Epithelial cell of esophagus (primary cell): ENCODE measurements around the gene DIS3L.
A peak's percentile ranks its signal among the peaks of the same experiment; 100 is the strongest.
"Not testable (repeated sequence)": the region's sequence is repeated elsewhere in the genome, so short reads cannot be mapped to it uniquely, and the experiment has no call there.

Source experiments
- DNase-seq: peaks from one replicate; pipeline ENCODE4 v3.0.0; 2010; ENCODE audit warnings: low read depth
- H3K4me3 ChIP-seq: 2 replicates; pipeline ENCODE4 v1.5.1; 2011; ENCODE audit warnings: mild to moderate bottlenecking, low read length, control low read depth
- TF ChIP-seq, protein P1 (sequence below): IDR thresholded peaks from 2 replicates; pipeline ENCODE4 v1.5.1; 2011; ENCODE audit warnings: low read depth, mild to moderate bottlenecking, low read length, control low read depth, inconsistent platforms; ENCODE audit not compliant: insufficient read depth; ENCODE audit errors: missing control alignments

DIS3L gene

DNA sequence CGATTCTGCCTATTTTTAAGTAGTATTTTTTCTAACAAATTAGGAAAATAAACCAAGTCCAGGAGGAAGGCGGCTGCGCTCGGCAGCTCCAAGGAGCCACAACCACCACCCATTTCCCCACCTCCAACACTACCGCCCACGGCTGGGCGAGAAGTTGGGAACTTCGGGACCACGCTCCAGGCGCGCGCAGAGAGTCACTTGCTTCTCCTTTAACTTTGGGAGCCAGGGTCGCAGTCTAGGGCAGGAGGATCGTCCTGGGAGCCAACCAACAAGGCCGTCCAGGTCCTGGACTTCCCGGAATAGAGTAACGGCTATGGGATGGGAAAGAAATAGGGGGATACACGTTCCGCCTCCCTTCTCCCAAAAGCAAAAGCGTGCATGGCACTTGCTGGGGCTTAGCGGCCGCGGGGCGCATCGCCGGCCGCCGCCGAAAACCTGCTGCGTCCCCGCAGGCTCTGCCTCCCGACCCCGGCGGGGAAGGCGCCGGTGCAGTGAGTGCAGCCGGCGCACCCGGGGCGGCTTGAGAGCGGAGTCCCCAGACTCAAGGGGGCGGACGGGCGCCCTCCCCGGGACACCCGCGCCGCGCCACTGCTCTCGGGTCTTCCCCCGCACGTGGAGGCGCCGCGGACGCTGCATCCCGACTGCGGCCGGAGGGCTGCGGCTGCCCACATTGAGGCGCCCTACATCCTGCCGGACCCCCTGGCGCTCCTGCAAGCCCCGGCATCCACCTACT lies 40.5 kb upstream of the DIS3L start:
- TF ChIP-seq, protein P1, sequence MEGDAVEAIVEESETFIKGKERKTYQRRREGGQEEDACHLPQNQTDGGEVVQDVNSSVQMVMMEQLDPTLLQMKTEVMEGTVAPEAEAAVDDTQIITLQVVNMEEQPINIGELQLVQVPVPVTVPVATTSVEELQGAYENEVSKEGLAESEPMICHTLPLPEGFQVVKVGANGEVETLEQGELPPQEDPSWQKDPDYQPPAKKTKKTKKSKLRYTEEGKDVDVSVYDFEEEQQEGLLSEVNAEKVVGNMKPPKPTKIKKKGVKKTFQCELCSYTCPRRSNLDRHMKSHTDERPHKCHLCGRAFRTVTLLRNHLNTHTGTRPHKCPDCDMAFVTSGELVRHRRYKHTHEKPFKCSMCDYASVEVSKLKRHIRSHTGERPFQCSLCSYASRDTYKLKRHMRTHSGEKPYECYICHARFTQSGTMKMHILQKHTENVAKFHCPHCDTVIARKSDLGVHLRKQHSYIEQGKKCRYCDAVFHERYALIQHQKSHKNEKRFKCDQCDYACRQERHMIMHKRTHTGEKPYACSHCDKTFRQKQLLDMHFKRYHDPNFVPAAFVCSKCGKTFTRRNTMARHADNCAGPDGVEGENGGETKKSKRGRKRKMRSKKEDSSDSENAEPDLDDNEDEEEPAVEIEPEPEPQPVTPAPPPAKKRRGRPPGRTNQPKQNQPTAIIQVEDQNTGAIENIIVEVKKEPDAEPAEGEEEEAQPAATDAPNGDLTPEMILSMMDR = no peak
- peak; percentile 19 for DNase-seq
- H3K4me3 ChIP-seq = peak overlapping the region; percentile 46

DNA sequence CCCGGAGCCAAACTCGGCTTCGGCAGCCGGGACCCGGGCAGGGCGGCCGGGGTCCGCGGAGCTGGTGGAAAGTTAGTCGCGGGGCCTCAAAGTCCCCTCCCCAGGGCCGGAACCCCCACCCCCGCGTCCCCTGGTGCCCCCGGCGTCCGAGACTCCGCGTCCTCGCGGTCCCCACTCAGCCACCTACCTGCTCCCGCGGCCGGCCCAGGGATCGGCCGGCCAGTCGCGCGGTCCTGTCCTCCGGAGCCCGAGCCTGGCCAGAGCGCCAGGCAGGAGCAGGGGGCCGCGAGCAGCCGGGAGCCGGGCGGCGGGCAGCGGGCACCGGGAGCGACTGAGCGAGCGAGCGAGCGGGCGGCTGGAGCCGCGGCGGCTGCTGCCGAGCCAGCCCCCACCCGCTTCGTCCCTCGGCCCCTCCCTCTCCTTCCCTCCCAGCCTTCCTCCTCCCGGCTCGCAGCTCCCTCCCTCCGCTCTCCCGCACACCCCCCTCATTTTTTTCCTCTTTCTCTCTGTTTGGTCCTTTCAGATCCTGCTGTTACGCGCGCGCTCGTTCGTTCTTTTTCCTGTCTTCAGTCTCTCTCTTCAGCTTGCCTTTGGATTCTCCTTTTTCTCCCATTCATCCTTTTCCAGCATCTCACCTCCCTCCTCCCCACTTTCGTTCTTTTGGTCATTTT lies 39.8 kb upstream of the DIS3L start, which contains the start of gene MEGF11:
Gene MEGF11, minus strand, starts transcription at position 333 of the 671 bp plus-strand sequence. CDS start 125,347 bp downstream, outside the sequence.
- peak within 1 kb of the TSS; percentile 46 for H3K4me3 ChIP-seq
- TF ChIP-seq, protein P1 = no peak
- peak; percentile 33 for DNase-seq

DNA sequence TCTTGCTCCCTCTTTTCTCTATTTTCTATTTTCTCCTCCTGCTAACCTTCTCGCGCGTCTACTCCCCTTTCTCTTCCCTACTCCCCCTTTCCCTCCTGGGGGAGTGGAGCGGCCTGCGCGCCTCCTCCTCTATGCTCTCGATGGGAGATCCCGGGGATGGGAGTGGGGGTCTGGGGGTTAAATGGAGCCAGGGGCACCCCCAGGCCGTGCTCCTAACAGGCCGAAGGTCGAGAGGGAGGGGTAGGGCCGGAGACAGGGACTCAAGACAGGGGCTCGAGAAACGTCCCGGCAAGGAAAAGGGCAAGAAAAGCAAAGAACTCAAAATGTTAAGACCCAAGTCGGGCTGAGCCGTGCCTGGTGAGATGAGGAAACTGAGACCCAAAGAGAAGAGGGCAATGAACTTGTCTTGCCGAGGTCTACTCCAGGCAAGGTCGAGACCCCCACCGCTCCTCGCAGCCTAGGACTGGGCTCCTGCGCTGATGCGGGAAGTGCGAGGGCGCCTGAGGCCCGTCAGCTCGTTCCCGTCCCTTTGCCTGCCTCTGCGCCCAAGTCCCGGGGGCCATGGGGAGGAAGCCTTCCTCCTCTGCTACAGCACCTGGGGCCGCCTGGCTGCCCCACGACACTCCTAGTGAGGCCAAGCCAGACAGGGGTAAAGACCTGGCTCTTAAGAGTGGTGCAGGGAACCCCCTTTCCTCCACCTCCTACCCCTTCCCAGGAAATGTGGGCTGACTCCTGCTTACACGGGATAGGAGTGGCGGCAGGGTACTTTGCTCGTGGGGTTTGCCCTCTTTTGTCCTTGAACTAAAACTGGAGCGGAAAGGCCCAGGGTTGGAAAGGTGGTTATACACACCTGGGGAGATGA lies 39.0 kb upstream of the DIS3L start:
- TF ChIP-seq, protein P1 = no peak
- H3K4me3 ChIP-seq = no peak overlapping the region
- DNase-seq = no peak

DNA sequence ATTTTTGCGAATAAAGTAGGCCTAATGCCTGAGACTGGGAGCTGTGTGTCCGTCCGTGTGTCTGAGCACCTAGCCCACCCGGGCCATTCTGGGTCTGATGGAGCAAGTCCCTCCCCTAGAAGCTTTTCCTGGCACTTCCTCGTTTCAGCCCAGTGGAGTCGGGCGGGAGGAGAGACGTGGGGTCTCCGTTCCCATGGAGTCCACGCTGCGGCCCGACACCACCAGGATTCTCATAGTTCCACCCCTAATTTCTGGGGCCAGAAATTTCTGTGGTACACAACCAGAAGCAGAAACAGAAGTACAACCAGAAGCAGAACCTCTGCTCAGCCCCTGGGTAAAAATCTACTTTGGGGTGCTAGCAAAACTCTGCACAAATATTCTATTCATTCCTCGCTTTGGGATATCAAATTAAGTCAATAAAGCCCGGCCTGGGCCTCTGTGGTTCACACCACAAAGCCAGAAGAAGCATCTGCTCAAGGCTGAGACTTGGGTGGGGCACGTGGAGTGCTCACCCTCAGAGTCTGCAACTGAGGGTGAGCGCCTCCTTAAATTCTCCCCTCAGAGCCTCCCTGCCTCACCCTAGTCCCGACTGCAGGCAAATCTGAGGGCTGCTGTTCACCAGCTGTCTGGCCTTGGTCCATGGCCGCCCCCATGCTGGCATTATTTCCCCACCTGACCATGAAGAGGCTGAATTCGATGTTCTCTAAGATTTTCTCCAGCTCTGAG lies 38.3 kb upstream of the DIS3L start:
- TF ChIP-seq, protein P1 = no peak
- DNase-seq = no peak
- H3K4me3 ChIP-seq = no peak overlapping the region

DNA sequence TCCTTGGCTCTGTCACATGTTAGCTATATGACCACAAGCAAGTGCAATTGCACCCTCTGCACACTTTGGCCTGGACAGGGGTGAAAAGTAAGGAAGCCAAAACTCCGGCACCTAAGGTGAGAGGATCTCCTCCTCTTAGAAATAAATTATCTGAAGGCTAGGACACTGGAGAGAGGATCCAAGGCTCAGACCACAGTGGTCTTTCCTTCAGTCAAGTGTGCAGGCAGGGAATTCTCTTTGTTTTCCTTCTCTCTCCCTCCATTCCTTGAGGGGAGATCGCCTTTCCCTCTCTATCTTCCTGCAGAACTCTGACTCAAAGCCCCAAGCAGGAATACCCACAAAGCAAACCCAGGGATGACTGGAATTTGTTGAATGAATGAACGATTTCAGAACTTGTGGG lies 36.7 kb upstream of the DIS3L start:
- TF ChIP-seq, protein P1 = no peak
- H3K4me3 ChIP-seq = no peak overlapping the region
- no peak for DNase-seq

DNA sequence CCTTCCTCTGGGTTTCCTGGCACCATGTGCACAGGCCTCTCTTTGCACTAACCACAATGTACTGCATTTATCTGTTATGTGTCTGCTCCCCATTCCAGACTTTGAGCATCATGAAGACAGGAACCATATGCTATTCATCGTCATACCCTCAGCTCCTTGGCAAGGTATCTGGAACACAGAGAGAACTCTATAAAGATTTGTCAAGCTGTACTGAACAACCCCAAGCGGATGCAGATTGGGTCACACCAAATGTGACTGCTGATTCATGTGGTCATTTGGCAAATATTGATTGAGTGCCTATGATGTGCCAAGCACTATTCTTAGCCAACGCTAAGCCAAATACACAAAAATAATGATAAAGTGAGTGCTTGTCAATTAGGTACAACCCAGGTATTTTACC lies 32.3 kb upstream of the DIS3L start:
- TF ChIP-seq, protein P1 = no peak
- H3K4me3 ChIP-seq = no peak overlapping the region
- DNase-seq = no peak

DNA sequence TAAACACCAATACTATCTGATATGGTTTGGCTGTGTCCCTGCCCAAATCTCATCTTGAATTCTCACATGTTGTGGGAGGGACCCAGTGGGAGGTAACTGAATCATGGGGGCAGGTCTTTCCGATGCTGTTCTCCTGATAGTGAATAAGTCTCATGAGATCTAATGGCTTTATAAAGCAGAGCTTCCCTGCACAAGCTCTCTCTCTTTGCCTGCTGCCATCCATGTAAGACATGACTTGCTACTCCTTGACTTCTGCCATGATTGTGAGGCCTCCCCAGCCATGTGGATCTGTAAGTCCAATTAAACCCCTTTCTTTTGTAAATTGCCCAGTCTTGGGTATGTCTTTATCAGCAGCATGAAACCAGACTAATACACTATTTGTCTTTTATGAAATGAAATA lies 30.5 kb upstream of the DIS3L start:
- H3K4me3 ChIP-seq, DNase-seq: not testable (repeated sequence)
